NCI-H1436 treated with DMSO at 0.1 percent for 48 hours (cell line): ENCODE data around the gene ZNF212.

Source experiments
- DNase-seq: peaks from one replicate; lab custom pipeline; 2025; lab: John Stamatoyannopoulos, UW

Gene ZNF212

DNA sequence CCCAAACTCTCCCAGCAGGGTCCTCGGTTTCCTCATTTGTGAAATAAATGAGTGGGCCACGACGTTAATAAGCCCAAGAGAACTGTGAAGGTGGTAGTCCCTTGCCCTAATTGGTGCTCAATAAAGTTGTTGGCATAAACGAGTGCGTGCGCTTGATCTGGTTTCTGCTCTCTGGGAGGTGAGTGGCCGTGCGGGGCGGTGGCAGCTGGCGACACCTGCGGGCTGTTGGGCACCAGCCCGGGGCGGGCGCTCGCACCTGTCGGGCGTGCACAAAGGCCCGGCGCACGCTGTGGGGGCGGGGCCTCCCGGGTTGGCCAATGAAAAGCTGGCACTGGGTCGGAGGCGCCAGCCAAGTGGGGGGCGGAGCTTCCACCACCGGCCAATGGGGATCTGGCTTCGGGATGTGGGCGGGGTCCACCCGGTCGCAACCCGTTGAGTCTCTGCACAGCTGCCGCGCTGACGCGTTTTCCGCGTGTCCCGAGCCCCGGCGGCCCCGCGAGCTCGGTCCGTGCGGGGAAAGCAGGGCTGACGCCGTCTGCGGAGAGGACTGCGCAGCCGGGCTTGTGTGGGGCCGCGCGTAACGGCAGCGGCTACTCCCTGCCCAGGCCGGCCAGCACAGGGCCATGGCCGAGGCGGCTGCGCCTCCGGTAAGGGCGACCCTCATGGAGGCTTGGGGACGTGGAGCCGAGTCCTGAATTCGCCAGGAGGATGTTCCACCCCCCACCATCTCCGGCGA, 45.6 kb downstream of the ZNF212 start:
- peak; percentile 72 for DNase-seq

DNA sequence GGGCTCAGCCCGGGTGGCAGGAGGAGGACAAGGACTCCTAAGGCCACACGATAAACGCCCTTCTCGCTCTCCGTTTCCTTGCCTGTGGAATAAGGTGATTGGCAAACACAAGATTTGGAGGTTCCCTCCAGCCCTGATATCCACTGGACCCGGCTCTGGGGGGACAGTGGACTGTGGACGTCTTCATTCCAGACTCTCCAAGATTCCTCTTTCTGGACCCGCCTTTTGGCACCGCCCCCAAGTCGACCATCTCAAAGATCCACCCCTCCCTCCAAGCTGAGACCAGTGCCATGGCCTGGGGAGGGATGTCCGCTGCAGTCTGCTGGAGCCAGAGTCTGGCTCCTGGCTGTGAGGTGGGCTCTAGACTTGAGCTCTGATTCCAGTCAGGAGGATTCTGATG, 46.2 kb downstream of the ZNF212 start:
- no peak for DNase-seq

GRCh38 chr7:149286811-149287400, 47.5 kb downstream of the ZNF212 start:
- DNase-seq = no peak

GRCh38 chr7:149287622-149288021, 48.2 kb downstream of the ZNF212 start:
- DNase-seq = no peak

- DNase-seq = no peak
Observed at GRCh38 chr7:149289262-149289661, 49.8 kb downstream of the ZNF212 start.

DNA sequence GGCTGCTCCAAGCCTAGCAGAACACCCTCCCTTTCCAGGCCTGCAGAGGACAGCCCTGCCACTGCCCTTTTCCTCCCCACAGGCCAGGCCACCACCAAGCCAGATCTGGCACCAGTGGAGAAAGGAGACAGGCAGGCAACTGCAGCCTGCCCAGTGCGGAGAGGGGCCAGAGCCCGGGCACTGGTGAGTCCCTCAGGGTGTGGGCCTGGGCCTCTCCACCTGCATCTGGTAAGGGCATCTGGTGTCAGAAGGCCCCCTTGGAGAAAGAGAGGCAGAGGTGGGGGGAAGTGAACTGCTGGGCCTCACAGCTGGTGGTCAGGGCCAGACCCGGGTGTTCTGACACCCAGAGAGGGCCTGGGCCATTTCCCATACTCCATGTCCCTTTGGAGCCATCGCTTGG, 50.4 kb downstream of the ZNF212 start:
- no peak for DNase-seq

- DNase-seq = no peak
Observed at GRCh38 chr7:149291036-149291780, 51.8 kb downstream of the ZNF212 start.

DNA sequence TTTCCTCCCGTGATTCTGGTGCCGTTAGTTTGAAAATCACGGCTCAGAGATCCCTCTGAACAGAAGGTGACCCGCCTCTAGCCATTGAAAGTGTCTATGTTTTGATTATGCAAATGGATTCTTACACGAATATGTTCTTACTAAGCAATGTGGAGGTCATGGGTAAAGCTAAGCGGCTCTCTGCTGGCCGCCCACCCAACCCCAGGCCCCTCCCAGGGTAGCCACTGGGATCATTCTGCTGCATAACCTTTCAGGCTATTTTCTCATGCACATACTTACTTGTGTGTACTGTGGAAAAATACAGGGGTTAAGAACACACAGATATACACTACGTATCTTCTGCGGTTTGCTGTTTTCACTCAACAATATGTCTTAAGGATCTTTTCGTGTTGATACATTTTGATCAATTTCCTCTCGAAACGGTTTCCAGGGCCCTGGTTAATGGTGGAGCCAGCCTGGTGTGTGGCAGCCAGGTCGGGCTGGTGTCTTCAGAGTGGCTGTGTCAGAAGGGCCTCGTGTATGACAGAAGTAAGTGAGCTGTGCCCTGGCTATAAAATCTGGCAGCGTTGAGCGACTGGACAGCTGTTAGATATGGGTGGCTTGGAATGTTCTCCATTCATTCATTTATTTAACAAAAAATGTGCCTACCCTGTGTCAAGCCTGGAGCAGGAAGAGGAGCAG, 52.5 kb downstream of the ZNF212 start:
- DNase-seq = no peak

DNA sequence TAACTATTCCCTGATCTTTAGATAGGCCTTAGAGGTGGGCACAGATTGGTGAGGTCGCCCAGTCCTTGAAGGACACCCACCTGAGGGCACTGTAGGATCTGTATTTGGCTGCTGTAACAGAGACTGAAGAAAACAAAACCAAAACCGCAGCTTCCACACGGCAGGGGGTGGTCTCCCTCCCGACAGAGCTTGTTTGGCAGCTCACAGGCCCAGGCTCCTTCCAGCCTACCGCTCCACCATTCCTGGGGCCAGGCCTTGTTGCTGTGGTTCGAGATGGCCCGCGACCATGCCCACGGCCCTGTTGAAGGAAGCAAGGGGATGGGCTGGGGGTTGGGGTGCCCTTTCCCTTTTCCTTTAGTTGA, 53.0 kb downstream of the ZNF212 start:
- no peak for DNase-seq

- no peak for DNase-seq
Observed at GRCh38 chr7:149293338-149293737, 53.9 kb downstream of the ZNF212 start.

DNA sequence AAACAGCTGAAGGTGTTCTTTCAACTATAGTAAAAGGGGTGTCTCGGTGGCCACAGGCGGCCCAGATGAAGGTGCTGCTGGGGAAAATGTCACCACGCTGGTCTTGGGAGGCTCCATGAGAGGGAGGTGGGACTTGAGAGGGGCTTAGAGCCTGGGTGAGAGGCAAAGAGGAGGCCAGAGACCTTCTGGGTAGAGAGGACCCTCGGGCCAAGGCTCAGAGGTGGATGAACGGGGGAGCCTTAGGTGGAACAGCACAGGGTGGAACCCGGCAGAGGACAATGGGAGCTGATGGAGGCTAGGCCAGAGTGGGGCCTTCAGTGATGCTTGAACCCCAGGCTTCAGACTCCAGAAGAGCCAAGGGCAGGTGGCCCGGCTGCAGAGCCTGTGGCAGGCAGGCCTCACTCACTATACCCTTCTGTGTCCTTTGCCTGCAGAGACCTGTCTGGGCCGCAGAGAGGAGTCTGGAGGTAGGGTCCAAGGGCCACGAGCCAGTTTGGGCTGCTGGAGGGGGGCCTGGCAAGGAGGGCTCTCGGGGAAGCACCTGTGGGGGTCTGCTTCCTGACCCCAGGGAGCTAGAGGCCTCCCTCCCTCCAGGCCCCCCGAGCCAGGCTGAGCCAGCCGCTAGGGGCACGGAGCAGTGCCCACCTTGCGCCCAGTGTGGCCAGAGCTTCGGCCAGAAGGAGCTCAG, 54.6 kb downstream of the ZNF212 start:
- no peak for DNase-seq

DNA sequence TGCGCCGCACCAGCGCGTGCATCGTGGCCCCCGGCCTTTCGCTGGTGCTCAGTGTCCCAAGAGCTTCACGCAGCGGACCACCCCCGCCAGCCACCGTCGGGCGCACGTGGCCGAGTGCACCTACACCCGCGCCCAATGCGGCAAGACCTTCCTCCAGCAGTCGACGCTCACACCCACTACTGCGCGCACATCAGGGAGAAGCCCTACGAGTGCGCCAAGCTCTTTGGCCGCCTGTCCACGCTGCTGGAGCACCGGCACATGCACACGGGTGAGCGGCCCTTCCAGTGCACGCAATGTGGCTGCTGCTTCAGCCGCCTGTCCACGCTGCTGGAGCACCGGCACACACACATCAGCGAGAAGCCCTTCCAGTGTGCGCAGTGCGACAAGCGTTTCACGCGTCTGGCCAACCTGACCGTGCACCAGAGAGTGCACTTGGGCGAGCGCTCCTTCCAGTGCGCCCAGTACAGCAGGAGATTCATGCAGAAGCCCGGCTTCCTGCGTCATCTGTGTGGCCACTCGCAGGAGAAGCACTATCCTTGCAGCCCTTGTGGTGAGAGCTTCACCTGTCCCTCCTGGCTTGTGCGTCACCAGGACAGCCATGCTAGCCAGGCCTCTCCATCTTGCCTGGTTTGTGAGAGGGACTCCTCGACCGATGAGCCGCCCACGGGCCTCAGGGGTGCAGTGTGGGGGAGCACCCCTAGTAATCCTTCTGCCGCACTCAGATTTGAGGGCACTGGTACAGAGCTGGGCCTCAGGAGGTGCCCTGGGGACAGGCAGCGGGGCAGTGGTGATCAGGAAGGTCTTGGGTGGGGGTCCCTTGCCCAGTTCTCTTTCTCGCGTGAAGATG, 55.4 kb downstream of the ZNF212 start:
- no peak for DNase-seq

GRCh38 chr7:149295481-149295850, 56.0 kb downstream of the ZNF212 start:
- DNase-seq = no peak

DNA sequence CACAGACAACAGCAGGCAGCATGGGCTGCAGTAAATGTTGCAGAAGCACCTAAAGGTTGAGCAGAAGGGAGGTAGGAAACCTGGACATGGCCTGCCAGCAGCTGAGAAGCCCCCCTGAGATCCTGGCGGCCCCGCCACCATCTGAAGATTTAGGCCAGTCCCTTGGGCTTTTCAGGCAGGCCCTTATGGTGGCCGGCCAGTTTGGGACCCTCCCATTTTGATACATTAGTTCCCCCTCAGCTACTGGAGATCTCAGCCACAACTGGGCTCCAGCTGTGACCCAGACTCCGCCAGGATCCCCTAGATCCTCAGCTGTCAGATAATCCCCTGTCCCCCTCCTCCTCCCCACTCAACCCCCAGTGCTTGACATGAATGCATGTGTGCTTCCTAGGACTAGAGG, 56.9 kb downstream of the ZNF212 start:
- no peak for DNase-seq

DNA sequence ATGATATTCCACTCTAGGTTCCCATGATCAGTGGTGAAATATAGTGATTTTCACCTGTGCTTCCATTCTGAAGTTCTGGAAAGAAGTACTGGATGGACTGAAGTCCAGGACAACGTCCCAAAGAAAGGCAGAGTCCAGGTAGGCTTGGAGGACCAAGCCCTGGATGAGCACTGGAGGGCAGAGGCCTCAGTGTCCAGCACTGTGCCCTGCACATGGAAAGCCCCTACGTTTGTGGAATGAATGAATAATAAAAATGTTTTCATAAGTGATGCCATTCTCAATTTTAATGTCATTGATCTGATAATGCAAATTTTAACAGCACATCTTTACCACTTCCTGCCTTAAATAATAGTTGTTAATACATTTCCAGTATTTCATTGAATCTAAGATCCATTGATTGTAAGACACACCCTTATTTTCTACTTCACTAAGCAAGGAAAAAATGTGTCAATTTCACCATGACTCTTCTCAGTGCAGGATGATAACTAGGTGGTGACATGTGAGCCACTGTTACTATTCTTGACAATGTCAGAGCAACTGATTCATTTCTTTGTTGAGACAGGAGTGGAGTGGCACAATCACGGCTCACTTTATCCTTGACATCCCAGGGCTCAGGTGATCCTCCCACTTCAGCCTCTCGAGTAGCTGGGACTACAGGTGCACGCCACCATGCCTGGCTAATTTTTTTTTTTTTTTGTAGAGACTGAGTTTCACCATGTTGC, 57.7 kb downstream of the ZNF212 start:
- DNase-seq = no peak

DNA sequence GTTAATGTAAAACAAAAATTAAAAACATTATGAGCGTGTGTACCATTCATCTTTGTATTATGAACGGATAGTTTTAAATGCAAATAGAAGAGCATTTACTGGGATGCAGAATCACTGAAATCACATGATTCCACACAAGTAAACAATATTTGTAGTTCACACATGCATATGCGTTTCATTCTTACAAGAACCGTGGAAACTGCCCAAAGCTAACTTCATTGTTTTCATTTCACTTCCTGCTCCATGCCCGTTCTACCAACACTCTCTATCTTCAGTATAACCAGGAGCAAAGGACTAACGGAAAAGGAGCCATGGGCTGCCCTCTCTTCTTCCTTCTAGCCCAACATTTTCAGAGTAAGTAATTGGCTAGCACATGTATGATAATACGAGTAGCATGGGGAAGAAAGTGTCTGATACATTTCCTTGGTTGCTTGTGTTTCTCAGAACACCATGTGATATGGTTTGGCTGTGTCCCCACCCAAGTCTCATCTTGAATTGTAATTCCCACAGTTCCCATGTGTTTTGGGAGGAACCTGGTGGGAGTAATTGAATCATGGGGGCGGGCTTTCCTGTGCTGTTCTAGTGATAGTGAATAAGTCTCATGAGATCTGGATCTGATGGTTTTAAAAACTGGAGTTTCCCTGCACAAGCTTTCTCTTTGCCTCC, 61.3 kb downstream of the ZNF212 start:
- no peak for DNase-seq

DNA sequence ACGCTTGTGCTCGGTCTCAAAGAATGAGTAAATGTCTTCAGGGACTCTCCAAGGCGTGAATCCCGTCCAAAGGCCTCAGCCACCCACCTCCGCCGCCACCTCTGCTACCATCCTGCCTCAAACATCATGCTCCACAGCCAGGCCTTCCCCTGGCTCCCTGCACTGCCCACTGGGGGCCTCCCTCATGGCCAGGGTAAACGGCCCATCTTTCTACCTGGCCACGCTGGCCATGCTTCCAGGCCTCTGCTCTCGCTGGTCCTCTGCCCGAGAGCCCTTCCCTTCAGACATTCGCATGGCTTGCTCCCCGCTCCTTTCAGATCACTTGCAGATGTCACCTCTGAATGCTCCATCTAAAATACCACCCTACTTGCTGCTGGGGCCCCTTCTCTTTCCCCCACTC, 62.8 kb downstream of the ZNF212 start:
- no peak for DNase-seq

DNA sequence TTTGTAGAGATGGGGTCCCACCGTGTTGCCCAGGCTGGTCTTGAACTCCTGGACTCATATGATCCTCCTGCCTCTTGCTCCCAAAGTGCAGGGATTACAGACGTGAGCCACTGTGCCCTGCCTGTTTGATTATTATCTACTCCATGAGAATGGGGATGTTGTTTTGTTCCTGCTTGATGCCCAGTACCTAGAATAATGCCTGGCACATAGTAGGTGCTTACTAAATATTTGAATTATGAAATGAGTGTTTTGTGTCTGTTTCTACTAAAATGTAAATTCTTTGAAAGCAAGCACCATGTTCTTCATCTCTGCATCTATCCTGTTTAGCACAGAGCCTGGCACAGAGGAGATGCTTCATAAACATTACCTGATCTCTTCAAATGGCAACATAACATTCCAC, 63.4 kb downstream of the ZNF212 start:
- DNase-seq = no peak

- DNase-seq = no peak
Observed at GRCh38 chr7:149304006-149304405, 64.6 kb downstream of the ZNF212 start.
